ENCODE data around the gene DNAH8.

DNAH8 gene

GRCh38 chr6:38815250-38815649 lies 100.1 kb downstream of the DNAH8 start:
- DNase-seq = no peak
- in situ Hi-C loops (cut with MboI; ENCODE audit: low pct_unique_long_range_greater_than_20kb, low sequenced_read_pairs) = no loop called here

DNA sequence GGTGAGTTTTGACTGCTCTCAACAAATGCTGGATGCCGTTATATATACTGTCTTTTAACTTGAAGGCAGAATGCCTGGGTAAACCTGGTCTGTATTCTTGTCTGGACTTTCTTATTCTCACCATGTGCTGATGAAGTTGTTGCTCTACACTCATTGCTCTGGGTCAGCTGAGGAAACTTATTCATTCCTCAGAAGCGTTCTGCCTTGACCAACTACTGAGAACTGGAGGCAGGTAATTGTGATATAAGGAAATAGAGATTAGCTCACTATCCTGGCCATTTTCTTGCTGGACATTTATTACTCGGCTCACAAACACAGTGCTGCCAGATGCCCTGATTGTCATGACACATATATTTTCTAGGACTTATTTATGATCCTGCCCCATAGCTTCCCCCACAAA lies 103.6 kb downstream of the DNAH8 start:
- in situ Hi-C loops (cut with MboI; ENCODE audit: low pct_unique_long_range_greater_than_20kb, low sequenced_read_pairs) = no loop called here
- DNase-seq = no peak

GRCh38 chr6:38822963-38823362 lies 107.9 kb downstream of the DNAH8 start:
- in situ Hi-C loops (cut with MboI; ENCODE audit: low pct_unique_long_range_greater_than_20kb, low sequenced_read_pairs) = no loop called here
- DNase-seq = no peak

DNA sequence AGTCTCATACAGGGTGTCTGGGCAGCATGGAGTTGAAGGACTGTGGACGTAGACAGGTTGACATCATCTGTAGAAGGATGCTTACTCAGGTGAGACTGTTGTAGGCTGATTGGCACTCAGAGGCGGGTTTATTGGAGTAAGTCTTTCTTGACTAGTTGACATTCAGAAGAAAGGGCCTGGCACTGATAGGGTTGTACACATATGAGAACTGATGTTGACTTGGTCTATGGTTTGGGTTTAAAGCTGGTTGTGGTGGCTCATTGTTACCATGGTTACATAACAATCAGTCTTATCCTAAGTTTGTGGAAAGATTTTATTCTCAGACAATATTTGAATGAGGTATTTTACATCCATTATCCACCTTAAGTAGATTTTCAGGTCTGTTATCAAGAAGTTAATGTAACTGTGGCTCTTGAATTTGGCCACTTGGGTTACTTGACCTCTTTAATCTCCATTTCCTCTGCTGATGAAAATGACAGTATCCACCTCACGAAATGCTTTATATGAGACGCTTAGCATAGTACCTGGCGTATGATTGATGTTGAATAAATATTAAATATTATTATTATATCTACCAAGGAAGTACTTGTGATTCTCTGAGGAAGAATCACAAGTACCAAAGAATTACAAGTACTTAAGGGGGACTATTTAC lies 109.3 kb downstream of the DNAH8 start:
- no peak for DNase-seq
- in situ Hi-C loops (cut with MboI; ENCODE audit: low pct_unique_long_range_greater_than_20kb, low sequenced_read_pairs) = no loop called here

DNA sequence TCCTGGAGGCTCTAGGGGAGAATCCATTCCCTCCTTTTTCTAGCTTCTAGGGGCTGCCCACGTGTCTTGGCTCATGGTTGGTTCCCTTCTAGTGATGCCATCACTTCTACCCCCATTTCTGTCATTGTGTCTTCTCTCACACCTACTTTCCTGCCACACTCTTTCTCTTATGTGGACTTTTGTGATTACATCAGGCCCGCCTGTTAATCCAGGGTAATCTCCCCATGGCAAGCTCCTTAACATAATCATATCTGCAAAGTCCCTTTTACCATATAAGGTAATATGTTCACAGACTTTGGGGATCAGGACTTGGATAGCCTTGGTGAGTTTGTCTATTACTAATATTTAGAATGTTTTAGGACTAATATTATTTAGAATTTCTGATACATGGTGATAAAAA lies 111.9 kb downstream of the DNAH8 start:
- no peak for DNase-seq
- in situ Hi-C loops (cut with MboI; ENCODE audit: low pct_unique_long_range_greater_than_20kb, low sequenced_read_pairs) = no loop called here

- DNase-seq = no peak
- in situ Hi-C loops (cut with MboI; ENCODE audit: low pct_unique_long_range_greater_than_20kb, low sequenced_read_pairs) = no loop called here
Observed at GRCh38 chr6:38831865-38832264, 116.8 kb downstream of the DNAH8 start.

DNA sequence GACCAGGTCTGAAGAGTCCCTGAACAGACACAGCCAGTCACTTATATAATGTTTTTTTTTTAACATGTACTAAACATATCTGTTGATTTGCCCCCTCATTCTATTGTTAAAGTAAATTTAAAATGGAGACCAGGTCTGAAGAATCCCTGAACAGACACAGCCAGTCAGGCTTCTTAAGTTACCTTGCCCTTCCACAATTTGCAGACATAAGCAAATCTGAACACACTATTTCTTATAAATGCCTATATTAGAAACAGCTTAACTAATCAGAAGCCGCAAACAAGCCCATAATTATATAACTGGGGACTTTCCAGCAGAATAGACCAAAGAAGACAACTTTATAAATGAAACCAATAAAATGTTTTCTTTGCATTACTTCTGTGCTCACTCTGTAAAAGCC lies 118.2 kb downstream of the DNAH8 start:
- no peak for DNase-seq
- in situ Hi-C loops (cut with MboI; ENCODE audit: low pct_unique_long_range_greater_than_20kb, low sequenced_read_pairs) = no loop called here

DNA sequence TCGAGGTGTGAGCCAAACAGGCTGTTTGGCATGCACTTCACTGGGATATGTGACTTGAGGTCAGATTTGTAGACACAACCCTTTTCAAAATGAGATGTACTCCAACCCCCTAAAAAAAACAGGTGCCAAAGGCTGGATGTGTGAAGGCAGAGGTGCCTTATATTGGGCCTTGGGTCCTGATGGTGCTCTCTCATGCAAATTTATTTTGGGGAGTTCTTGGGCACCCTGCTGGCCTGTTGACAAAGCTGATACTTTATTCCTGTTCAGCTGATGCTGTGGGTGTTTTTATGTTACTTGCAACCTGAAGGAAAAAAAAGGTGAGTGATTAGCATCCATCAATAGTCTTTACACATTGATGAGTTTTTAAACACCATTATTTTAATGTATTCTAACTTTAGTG lies 121.5 kb downstream of the DNAH8 start:
- in situ Hi-C loops (cut with MboI; ENCODE audit: low pct_unique_long_range_greater_than_20kb, low sequenced_read_pairs) = no loop called here

DNA sequence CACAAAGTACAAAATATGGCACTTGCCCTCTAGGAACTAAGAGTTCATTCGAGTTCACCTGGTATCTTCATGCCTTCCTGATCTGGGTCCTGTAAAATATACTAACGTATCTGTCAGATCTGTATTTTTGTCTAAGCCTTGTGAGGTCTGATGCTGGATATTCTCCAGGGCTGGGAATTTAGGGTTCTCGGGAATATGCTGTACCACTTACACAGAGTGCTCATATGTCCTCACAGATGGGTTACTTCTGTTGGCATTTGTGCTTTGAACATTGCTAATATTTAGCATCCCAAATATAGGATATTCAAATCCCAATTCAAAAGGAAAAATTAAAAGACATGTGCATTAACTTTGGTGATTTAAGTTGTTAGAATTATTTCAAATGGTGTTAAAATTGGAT lies 122.0 kb downstream of the DNAH8 start:
- in situ Hi-C loops (cut with MboI; ENCODE audit: low pct_unique_long_range_greater_than_20kb, low sequenced_read_pairs) = no loop called here
- DNase-seq = no peak

More for the DNA sequence above, 121.5 kb downstream of the DNAH8 start:
- no peak for DNase-seq

- DNase-seq = no peak
- in situ Hi-C loops (cut with MboI; ENCODE audit: low pct_unique_long_range_greater_than_20kb, low sequenced_read_pairs) = no loop called here
Observed at GRCh38 chr6:38843798-38844197, 128.7 kb downstream of the DNAH8 start.

DNA sequence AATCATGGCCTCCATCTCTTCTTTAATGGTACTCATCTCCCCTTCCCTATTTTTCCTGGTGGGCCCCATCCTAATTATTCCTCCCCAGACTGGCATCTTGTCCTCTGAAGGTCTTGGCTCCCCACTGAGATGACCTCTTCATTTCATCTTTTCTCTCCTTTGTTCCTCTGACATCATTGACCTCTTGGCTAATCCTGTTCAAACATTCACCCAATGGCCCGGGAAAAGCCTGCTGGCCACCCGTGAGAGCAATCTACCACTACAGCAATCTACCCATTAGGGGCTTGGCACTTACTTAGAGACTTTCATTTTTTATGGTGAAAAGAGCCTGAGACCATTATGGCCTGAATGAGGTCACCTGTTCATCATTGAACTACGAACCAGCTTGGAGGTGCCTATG lies 130.8 kb downstream of the DNAH8 start:
- in situ Hi-C loops (cut with MboI; ENCODE audit: low pct_unique_long_range_greater_than_20kb, low sequenced_read_pairs) = no loop called here
- no peak for DNase-seq

DNA sequence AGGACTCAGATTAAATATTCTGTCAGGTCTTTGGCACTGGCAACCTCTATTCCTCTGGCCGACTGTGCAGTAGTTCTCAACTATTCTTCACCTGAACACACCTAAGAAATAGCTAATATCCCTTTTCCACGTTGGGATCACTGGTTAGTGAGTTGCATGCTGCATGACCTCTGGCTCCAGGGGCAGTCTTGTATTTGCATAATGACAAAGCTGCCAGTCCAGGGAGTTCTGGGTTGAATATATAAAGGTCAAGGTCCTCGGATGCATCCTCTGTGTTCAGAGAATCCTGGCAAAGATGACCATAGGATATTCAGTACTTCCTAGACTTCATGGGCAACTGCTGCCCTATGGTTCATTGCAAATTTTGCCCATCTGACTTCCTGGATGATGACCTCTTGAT lies 131.2 kb downstream of the DNAH8 start:
- DNase-seq = no peak
- in situ Hi-C loops (cut with MboI; ENCODE audit: low pct_unique_long_range_greater_than_20kb, low sequenced_read_pairs) = no loop called here

DNA sequence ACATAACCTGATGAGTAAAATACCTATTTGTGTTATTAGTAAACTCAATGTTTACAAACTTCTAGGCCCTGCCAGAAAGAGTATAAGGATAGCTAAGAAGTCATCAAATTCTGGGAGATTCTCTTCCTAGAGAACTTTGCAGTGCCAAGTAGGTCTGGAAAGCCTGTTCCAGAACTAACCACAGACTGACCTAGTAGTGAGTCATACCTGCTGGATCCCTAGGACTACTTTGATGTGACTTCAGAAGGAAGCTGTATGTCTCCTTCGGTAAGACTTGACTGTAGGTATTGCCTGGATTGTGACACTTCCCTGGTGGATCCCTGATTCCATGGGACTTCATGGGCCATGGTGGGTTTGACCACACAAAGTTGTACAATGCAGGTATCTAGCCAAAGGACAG lies 131.7 kb downstream of the DNAH8 start:
- no peak for DNase-seq
- in situ Hi-C loops (cut with MboI; ENCODE audit: low pct_unique_long_range_greater_than_20kb, low sequenced_read_pairs) = no loop called here

GRCh38 chr6:38847497-38847896 lies 132.4 kb downstream of the DNAH8 start:
- in situ Hi-C loops (cut with MboI; ENCODE audit: low pct_unique_long_range_greater_than_20kb, low sequenced_read_pairs) = no loop called here
- DNase-seq = no peak

GRCh38 chr6:38848760-38849159 lies 133.6 kb downstream of the DNAH8 start:
- in situ Hi-C loops (cut with MboI; ENCODE audit: low pct_unique_long_range_greater_than_20kb, low sequenced_read_pairs) = no loop called here
- no peak for DNase-seq

DNA sequence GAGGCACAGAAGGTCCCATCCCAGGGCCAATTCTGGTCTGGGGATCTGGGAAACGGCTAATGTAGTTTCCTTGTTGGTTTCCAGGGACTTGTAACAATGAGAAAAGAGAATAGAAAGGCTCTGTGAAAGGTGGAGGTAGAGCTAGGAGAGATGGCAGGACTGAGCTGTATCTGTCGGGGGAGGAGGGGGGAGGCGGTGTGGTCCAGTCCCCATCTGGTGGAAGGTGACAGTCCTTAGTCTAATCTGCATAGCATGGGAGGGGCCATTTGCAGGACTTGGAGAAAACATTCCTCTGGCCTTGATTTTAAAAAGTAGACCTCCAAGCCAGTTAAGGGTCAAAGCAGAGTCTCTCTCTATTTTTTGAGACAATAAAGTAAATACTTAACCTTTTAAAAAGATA lies 137.1 kb downstream of the DNAH8 start:
- in situ Hi-C loops (cut with MboI; ENCODE audit: low pct_unique_long_range_greater_than_20kb, low sequenced_read_pairs) = no loop called here
- no peak for DNase-seq

DNA sequence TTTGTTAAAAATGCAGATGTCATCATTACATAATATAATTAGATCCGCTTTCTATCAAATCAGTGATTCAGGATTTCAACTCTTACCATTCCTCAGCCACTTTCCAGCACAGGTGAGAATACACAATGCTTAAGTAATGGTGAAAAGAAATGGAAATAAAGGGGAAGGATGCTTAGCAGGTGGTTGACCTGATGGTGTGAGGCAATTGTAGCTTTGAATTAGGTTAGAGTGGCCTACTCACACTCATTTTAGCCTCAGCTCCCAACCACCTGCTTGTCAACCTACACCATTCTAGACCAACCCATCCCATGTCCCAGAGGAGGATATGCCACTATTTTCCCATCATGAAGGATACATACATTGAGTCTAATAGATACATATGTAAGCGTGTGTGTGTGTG lies 138.1 kb downstream of the DNAH8 start:
- in situ Hi-C loops (cut with MboI; ENCODE audit: low pct_unique_long_range_greater_than_20kb, low sequenced_read_pairs) = no loop called here
- no peak for DNase-seq

DNA sequence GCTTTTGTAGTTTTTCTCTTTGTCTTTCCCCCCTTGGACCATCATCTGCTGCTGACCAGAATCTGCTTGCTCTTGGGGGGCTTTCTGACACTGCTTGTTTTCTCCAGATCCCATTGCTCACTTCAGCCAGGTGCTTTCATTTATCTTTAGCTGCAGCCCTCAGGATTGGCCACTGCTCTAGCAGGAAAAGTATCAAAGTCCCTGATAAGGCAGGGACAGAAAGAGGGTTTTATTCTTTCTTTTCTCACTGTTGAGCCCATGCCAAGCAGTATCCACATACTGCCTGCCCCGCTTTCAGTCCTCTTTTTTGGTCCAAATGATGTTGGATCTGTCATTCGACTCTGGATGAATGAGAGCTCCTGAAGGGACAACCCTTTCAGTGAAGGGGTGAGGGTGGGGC lies 141.4 kb downstream of the DNAH8 start:
- in situ Hi-C loops (cut with MboI; ENCODE audit: low pct_unique_long_range_greater_than_20kb, low sequenced_read_pairs) = no loop called here
- DNase-seq = no peak

- no peak for DNase-seq
- in situ Hi-C loops (cut with MboI; ENCODE audit: low pct_unique_long_range_greater_than_20kb, low sequenced_read_pairs) = no loop called here
Observed at GRCh38 chr6:38857815-38858214, 142.7 kb downstream of the DNAH8 start.

DNA sequence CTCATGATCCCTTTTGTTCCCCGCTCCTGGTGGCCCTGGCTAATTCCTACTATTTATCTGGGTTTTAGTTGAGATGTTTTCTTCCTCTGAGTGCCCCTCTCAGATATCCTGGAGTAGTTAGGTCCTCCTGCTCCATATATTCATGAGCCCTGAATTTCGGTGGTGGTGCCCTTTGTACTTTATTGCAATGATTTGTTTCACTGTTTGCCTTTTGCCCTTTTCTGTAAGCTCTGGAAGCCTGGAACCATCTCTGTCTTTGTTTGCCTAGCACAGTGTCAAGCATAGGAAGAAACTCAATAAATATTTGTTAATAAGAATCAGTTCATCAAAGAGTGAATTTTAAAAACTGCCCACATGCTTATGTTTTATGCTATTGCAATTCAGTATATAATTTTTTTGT lies 144.9 kb downstream of the DNAH8 start:
- in situ Hi-C loops (cut with MboI; ENCODE audit: low pct_unique_long_range_greater_than_20kb, low sequenced_read_pairs) = no loop called here
- DNase-seq = no peak

- DNase-seq = no peak
- in situ Hi-C loops (cut with MboI; ENCODE audit: low pct_unique_long_range_greater_than_20kb, low sequenced_read_pairs) = no loop called here
Observed at GRCh38 chr6:38861926-38862401, 146.9 kb downstream of the DNAH8 start.
